SU-DHL-6 (cell line): Measurements from ENCODE around the gene ARL17A.
"Not testable (repeated sequence)": the region's sequence is repeated elsewhere in the genome, so short reads cannot be mapped to it uniquely, and the experiment has no call there.

Source experiments
- H2AFZ ChIP-seq: fragments of 200-600 bp; sonication (generic); 2 replicates; pipeline ENCODE4 v1.6.1; 2014; ENCODE audit warnings: low read depth, mild to moderate bottlenecking, moderate library complexity, mixed read lengths, antibody characterized with exemption, low read length; ENCODE audit not compliant: severe bottlenecking
- H3F3A ChIP-seq: fragments of 200-600 bp; shearing (Covaris generic); 2 replicates; pipeline ENCODE4 v1.6.0; 2016; ENCODE audit warnings: antibody characterized with exemption, mild to moderate bottlenecking; ENCODE audit not compliant: insufficient read depth
- H3K27ac ChIP-seq: fragments of 200-600 bp; sonication (generic); 2 replicates; pipeline ENCODE4 v1.5.1; 2016; ENCODE audit warnings: low read depth, mild to moderate bottlenecking, low read length, moderate library complexity, mixed read lengths
- H3K27me3 ChIP-seq: fragments of 200-600 bp; sonication (generic), shearing (Covaris generic); 2 replicates; pipeline ENCODE4 v1.6.0; 2014; ENCODE audit warnings: mild to moderate bottlenecking, low read length
- H3K36me3 ChIP-seq: fragments of 200-600 bp; sonication (generic); 2 replicates; pipeline ENCODE4 v1.6.1; 2014; ENCODE audit warnings: mild to moderate bottlenecking, low read length, mixed read lengths
- H3K4me2 ChIP-seq: fragments of 300-600, 200-600 bp; shearing (Covaris generic), sonication (generic); 2 replicates; pipeline ENCODE4 v1.6.0; 2014; ENCODE audit warnings: low read length, low read depth, mild to moderate bottlenecking; ENCODE audit not compliant: poor library complexity, severe bottlenecking
- H3K4me3 ChIP-seq: fragments of 200-600 bp; sonication (generic); 2 replicates; pipeline ENCODE4 v1.5.1; 2014; ENCODE audit warnings: antibody characterized with exemption, low read length, mild to moderate bottlenecking, mixed read lengths; ENCODE audit not compliant: insufficient read depth, poor library complexity, severe bottlenecking
- H3K79me2 ChIP-seq: fragments of 200-600 bp; sonication (generic); 2 replicates; pipeline ENCODE4 v1.6.1; 2014; ENCODE audit warnings: mild to moderate bottlenecking, low read length, moderate library complexity; ENCODE audit not compliant: insufficient read depth
- H3K9ac ChIP-seq: fragments of 200-600 bp; sonication (generic); 2 replicates; pipeline ENCODE4 v1.7.0; 2014; ENCODE audit warnings: mild to moderate bottlenecking, low read length
- H3K9me2 ChIP-seq: fragments of 200-600 bp; sonication (generic); replicated peaks from 2 replicates; pipeline ENCODE4 v1.6.1; 2014; ENCODE audit warnings: low read length; ENCODE audit not compliant: insufficient read depth
- H3K9me3 ChIP-seq: fragments of 200-600 bp; sonication (generic); 2 replicates; pipeline ENCODE4 v1.6.1; 2014; ENCODE audit warnings: low read length, mixed read lengths; ENCODE audit not compliant: insufficient read depth
- H4K20me1 ChIP-seq: fragments of 200-600 bp; sonication (generic); 2 replicates; pipeline ENCODE4 v1.6.1; 2014; ENCODE audit warnings: low read depth, mild to moderate bottlenecking, antibody characterized with exemption, low read length, moderate library complexity, mixed read lengths

The ARL17A gene

GRCh38 chr17:46505896-46506295, 73.6 kb downstream of the ARL17A start:
- H3F3A ChIP-seq, H3K27me3 ChIP-seq, H3K36me3 ChIP-seq, H2AFZ ChIP-seq, H4K20me1 ChIP-seq, H3K27ac ChIP-seq, H3K4me2 ChIP-seq, H3K4me3 ChIP-seq, H3K9ac ChIP-seq, H3K79me2 ChIP-seq, H3K9me3 ChIP-seq, H3K9me2 ChIP-seq: not testable (repeated sequence)

DNA sequence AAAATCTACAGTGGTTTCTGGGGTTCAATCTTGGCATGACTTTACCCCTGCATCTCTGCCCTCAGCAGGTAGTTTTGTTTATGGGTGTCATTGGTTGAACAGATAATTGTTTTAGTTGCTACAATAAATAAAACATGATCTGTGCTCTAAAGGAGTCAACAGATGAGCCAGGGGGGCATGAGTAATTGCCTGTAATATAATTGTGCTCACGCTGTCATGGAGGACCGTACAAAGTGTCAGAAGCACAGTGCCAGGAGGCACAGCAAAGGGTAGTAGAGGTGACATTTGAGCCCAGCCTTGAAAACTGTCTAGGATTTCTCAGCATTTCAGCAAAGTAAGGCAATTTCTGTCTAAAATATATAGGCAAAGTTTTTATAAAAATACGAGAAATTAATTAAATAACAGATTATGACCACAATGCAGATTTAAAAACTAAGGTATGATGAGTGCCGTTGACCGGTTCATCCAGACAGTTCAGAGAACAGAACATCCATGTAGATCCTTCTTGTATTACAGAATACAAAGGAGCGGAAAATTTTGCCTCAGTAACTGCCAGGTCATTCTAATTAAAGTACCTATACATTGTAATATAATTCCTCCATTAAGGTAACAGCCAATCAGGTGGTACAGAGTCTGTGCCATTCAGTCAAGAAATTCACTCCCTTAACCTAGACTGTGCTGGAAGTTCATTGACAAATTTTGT, 79.9 kb downstream of the ARL17A start:
- H3K4me2 ChIP-seq, H3K27me3 ChIP-seq, H2AFZ ChIP-seq, H4K20me1 ChIP-seq, H3K9ac ChIP-seq, H3K9me3 ChIP-seq, H3K9me2 ChIP-seq, H3K4me3 ChIP-seq, H3K27ac ChIP-seq, H3F3A ChIP-seq, H3K79me2 ChIP-seq, H3K36me3 ChIP-seq: not testable (repeated sequence)

- not testable (repeated sequence) for H3K27ac ChIP-seq, H3K36me3 ChIP-seq, H4K20me1 ChIP-seq, H3F3A ChIP-seq, H3K79me2 ChIP-seq, H2AFZ ChIP-seq, H3K9ac ChIP-seq, H3K4me2 ChIP-seq, H3K9me3 ChIP-seq, H3K9me2 ChIP-seq, H3K27me3 ChIP-seq, H3K4me3 ChIP-seq
Observed at GRCh38 chr17:46492021-46492420, 87.5 kb downstream of the ARL17A start.

GRCh38 chr17:46481310-46481709, 98.2 kb downstream of the ARL17A start:
- H3K4me3 ChIP-seq, H3K9me2 ChIP-seq, H3K4me2 ChIP-seq, H3K9me3 ChIP-seq, H3K79me2 ChIP-seq, H3K27ac ChIP-seq, H4K20me1 ChIP-seq, H3K27me3 ChIP-seq, H3K36me3 ChIP-seq, H2AFZ ChIP-seq, H3K9ac ChIP-seq, H3F3A ChIP-seq: not testable (repeated sequence)

GRCh38 chr17:46478823-46479222, 100.7 kb downstream of the ARL17A start:
- not testable (repeated sequence) for H3K27me3 ChIP-seq, H3K36me3 ChIP-seq, H3K9me3 ChIP-seq, H3K4me3 ChIP-seq, H3K4me2 ChIP-seq, H3K79me2 ChIP-seq, H2AFZ ChIP-seq, H3K9me2 ChIP-seq, H3K9ac ChIP-seq, H3K27ac ChIP-seq, H4K20me1 ChIP-seq, H3F3A ChIP-seq

DNA sequence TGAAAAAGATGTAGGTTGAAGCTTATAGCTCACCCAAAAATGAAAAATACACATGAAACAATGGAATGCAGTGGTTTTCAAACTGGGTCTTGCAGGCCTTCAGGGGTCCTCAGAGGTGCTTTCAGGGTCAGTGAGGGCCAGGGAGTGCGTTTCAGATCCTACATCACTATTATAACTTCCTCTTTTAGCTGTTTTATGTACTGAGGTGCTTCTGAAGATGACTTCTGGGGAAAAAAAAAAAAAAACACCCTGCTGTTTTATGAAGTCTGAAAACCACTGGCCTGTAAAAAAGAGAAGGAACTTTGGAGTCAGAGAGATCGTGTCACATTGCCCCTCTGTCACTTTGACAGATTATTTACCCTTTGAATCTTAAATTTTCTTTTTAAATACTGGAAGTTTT, 103.9 kb downstream of the ARL17A start:
- H3K4me3 ChIP-seq, H3K9me2 ChIP-seq, H3K4me2 ChIP-seq, H3F3A ChIP-seq, H3K9ac ChIP-seq, H3K36me3 ChIP-seq, H3K27me3 ChIP-seq, H3K79me2 ChIP-seq, H3K27ac ChIP-seq, H4K20me1 ChIP-seq, H3K9me3 ChIP-seq, H2AFZ ChIP-seq: not testable (repeated sequence)

DNA sequence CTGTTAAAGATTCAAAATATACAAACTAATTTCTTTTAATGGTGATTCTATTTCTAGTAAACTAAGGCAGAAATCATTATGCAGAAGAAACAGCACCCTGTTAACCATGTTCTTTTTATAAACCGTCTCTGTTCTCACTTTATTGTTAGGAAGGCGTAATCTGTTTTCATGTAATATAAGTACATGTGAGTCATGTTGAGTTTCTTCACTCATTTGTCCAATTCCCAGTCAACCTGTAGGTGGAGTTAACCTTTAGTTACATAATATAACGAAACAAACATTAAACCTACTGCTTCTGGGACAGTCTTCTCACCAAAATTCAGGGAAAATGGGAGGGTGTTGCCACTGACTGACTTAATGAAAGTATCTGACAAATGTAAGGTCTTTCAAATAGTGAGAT, 105.0 kb downstream of the ARL17A start:
- H3K9me2 ChIP-seq, H3K9ac ChIP-seq, H3K36me3 ChIP-seq, H4K20me1 ChIP-seq, H3K4me2 ChIP-seq, H3K79me2 ChIP-seq, H3K4me3 ChIP-seq, H3K9me3 ChIP-seq, H2AFZ ChIP-seq, H3K27ac ChIP-seq, H3K27me3 ChIP-seq, H3F3A ChIP-seq: not testable (repeated sequence)

- not testable (repeated sequence) for H3K4me3 ChIP-seq
Observed at GRCh38 chr17:46467618-46468017, 111.9 kb downstream of the ARL17A start.

More at GRCh38 chr17:46467618-46468017, 111.9 kb downstream of the ARL17A start:
- not testable (repeated sequence) for H3K9ac ChIP-seq, H3K36me3 ChIP-seq, H4K20me1 ChIP-seq, H3K27me3 ChIP-seq, H3K4me2 ChIP-seq, H3K79me2 ChIP-seq, H3K9me2 ChIP-seq, H3F3A ChIP-seq, H3K9me3 ChIP-seq, H2AFZ ChIP-seq, H3K27ac ChIP-seq
